K562 (cell line): ENCODE measurements around the gene PRKCB. TPM values are rescaled to one million over a fixed set of nuclear protein-coding genes. Genes with fewer than 3 reads are reported as not detected.

ENCODE experiments used
- ATAC-seq: fragments of 200-7000 bp; cut with Tn5 transposase; 3 replicates; pipeline ENCODE4 v1.9.1; 2020; ENCODE audit warnings: moderate library complexity
- BruUV-seq: library from RNA; stranded (reverse); fragments of 400-500 nt; replicated peaks from 2 replicates; lab custom pipeline; 2021; lab: Mats Ljungman, UMichigan
- CTCF ChIA-PET: fragments of 300-600 bp; formaldehyde crosslinking; extraction: SDS; loops from one replicate; lab custom pipeline; 2021; ENCODE audit warnings: low intra/inter-chr PET ratio; lab: Yijun Ruan, JAX
- POLR2A ChIA-PET: fragments of 300-600, 350-650 bp; sonication (Branson Sonifier 250); formaldehyde crosslinking; extraction: SDS; loops from one replicate; lab custom pipeline; 2021; ENCODE audit warnings: antibody characterized with exemption, inconsistent platforms; lab: Yijun Ruan, JAX
- DNase-seq, 4 experiments: peaks; one replicate each; pipeline versions ENCODE4 v3.0.0 to v3.0.0-alpha.2; 2011 to 2018; ENCODE audit warnings: low spot score in 3 of 4, mixed read lengths in 3 of 4; ENCODE audit errors: extremely low read depth in 1 of 4
- FAIRE-seq: peaks from 2 replicates; lab custom pipeline; 2011; peaks lifted over from hg19 to GRCh38; lab: Jason Lieb, UNC
- H2AFZ ChIP-seq: 2 replicates; pipeline ENCODE4 v1.6.0; 2011; ENCODE audit warnings: low read depth, low read length, control low read depth, inconsistent platforms
- H3K27ac ChIP-seq: fragments of 200-600 bp; 3 replicates; pipeline ENCODE4 v1.8.0; 2011; ENCODE audit warnings: low read depth, mild to moderate bottlenecking, control low read depth, inconsistent platforms, low read length, moderate library complexity, mixed read lengths; ENCODE audit errors: extremely low read depth
- H3K27me3 ChIP-seq, 2 experiments: fragments of 300-600 bp in 1 of 2; 2 replicates in 1 of 2; 3 replicates in 1 of 2; pipeline versions ENCODE4 v1.6.0 to v1.8.0; 2011; ENCODE audit warnings: inconsistent platforms in 2 of 2, low read length in 2 of 2, mild to moderate bottlenecking in 1 of 2, mixed read lengths in 1 of 2, moderate library complexity in 1 of 2; ENCODE audit not compliant: control insufficient read depth in 2 of 2, insufficient read depth in 2 of 2
- H3K36me3 ChIP-seq: fragments of 300-600 bp; 3 replicates; pipeline ENCODE4 v1.8.0; 2011; ENCODE audit warnings: mild to moderate bottlenecking, low read length, inconsistent platforms; ENCODE audit not compliant: control insufficient read depth, insufficient read depth
- H3K4me1 ChIP-seq, 2 experiments: fragments of 200-600 bp in 1 of 2; replicated peaks in 1 of 2; 2 replicates in 1 of 2; 3 replicates in 1 of 2; pipeline versions ENCODE4 v1.5.1 to v1.8.0; 2011; ENCODE audit warnings: inconsistent platforms in 2 of 2, low read length in 2 of 2, mild to moderate bottlenecking in 1 of 2, mixed read lengths in 1 of 2, moderate library complexity in 1 of 2; ENCODE audit not compliant: control insufficient read depth in 2 of 2, insufficient read depth in 2 of 2
- H3K4me2 ChIP-seq: 2 replicates; pipeline ENCODE4 v1.6.1; 2011; ENCODE audit warnings: low read length, control low read depth, inconsistent platforms, mixed read lengths; ENCODE audit not compliant: insufficient read depth
- H3K4me3 ChIP-seq: fragments of 200-600 bp; sonication (generic), shearing (Covaris generic); 2 replicates; pipeline ENCODE4 v1.5.1; 2016; ENCODE audit warnings: control low read depth, inconsistent platforms
- H3K79me2 ChIP-seq: fragments of 200-600 bp; 3 replicates; pipeline ENCODE4 v1.8.0; 2011; ENCODE audit warnings: low read length, inconsistent platforms; ENCODE audit not compliant: control insufficient read depth, insufficient read depth
- H3K9ac ChIP-seq, 2 experiments: 2 replicates each; pipeline versions ENCODE4 v1.6.0 to v1.6.1; 2011; ENCODE audit warnings: low read depth in 2 of 2, low read length in 2 of 2, control low read depth in 1 of 2, inconsistent platforms in 1 of 2, mild to moderate bottlenecking in 1 of 2, mixed read lengths in 1 of 2; ENCODE audit not compliant: insufficient read depth in 1 of 2
- H3K9me1 ChIP-seq: one replicate; pipeline ENCODE4 v1.6.0; 2011; ENCODE audit warnings: inconsistent platforms, mild to moderate bottlenecking, low read length, moderate library complexity; ENCODE audit not compliant: control insufficient read depth, insufficient read depth
- H3K9me3 ChIP-seq: replicated peaks from 2 replicates; pipeline ENCODE4 v1.5.1; 2011; ENCODE audit warnings: low read depth, low read length, inconsistent platforms; ENCODE audit not compliant: control insufficient read depth, insufficient read depth
- H4K20me1 ChIP-seq: replicated peaks from 2 replicates; pipeline ENCODE4 v1.6.1; 2011; ENCODE audit warnings: low read length, inconsistent platforms, mixed read lengths; ENCODE audit not compliant: control insufficient read depth, insufficient read depth
- DPF2 ChIP-seq: fragments of 450-650 bp; IDR thresholded peaks from 2 replicates; pipeline ENCODE4 v1.6.1; 2016
- EP300 ChIP-seq: IDR thresholded peaks from 2 replicates; pipeline ENCODE4 v1.6.1; 2012; ENCODE audit warnings: low read length, improper control_type of control experiment
- MAZ ChIP-seq, 2 experiments: fragments of 450-650 bp in 1 of 2; sonication (generic) in 1 of 2; formaldehyde crosslinking; IDR thresholded peaks in 1 of 2; conservative IDR thresholded peaks in 1 of 2; 2 replicates each; pipeline versions ENCODE4 v1.4.0 to v1.5.0; 2020; ENCODE audit warnings: mild to moderate bottlenecking in 1 of 2, missing genetic modification reagents in 1 of 2
- SMARCB1 ChIP-seq: IDR thresholded peaks from 2 replicates; pipeline ENCODE4 v1.6.1; 2011; ENCODE audit warnings: improper control_type of control experiment, low read depth; ENCODE audit not compliant: insufficient read length
- SPI1 ChIP-seq: IDR thresholded peaks from 2 replicates; pipeline ENCODE4 v1.6.1; 2011; ENCODE audit warnings: low read depth, low read length, control low read depth, borderline replicate concordance
- TAL1 ChIP-seq: fragments of 450-650 bp; IDR thresholded peaks from 2 replicates; pipeline ENCODE4 v1.6.1; 2016; ENCODE audit warnings: mild to moderate bottlenecking
- ZNF384 ChIP-seq: IDR thresholded peaks from 2 replicates; pipeline ENCODE4 v1.6.1; 2012; ENCODE audit warnings: low read depth, low read length, improper control_type of control experiment
- WGBS: fragments of 100-300 bp; shearing (Covaris generic); methylation state at CpG from one replicate; pipeline ENCODE4 v1.1.6; 2016; ENCODE audit warnings: low coverage, mixed read lengths; ENCODE audit not compliant: insufficient coverage; ENCODE audit errors: missing lambda C conversion rate; 5-methylcytosine and 5-hydroxymethylcytosine counted together
- in situ Hi-C: fragments of 300-500 bp; cut with MboI; formaldehyde crosslinking; loops from 4 replicates; pipeline ENCODE4 v1.15.0; 2018; ENCODE audit warnings: inconsistent platforms, mixed read lengths
- intact Hi-C: fragments of 100-400 bp; cut with micrococcal nuclease; formaldehyde crosslinking; loops from 2 replicates; pipeline ENCODE4 v1.14.2; 2022
- polyA plus RNA-seq, 8 experiments: library from polyadenylated mRNA; depleted of rRNA in 4 of 8; stranded (reverse) in 5 of 8; unstranded in 3 of 8; fragments of >200 nt; fragmentation: Nextera tagmentation in 2 of 8; fragmentation: Illumina TruSeq in 1 of 8; extraction: Ambion mirVana in 2 of 8; extraction: Trizol in 1 of 8; gene quantifications; 2 replicates each; pipeline versions ENCODE4 v1.2.1 to v1.2.3, GENCODE V29; 2011 to 2014; ENCODE audit warnings: inconsistent platforms in 1 of 8, missing spikeins in 1 of 8
- total RNA-seq, 7 experiments: library from RNA; depleted of rRNA in 6 of 7; stranded (reverse); fragments of >200 nt in 6 of 7; fragmentation: Illumina TruSeq in 2 of 7; extraction: Trizol in 2 of 7; gene quantifications; 2 replicates each; pipeline versions ENCODE4 v1.2.1 to v1.2.3, GENCODE V29; 2011 to 2021; ENCODE audit warnings: low replicate concordance in 1 of 7
- TF ChIP-seq, protein P1 (sequence below): sonication (generic); formaldehyde crosslinking; IDR thresholded peaks from 2 replicates; pipeline ENCODE4 v1.8.0; 2023; ENCODE audit warnings: mild to moderate bottlenecking, missing genetic modification reagents

Gene PRKCB
- total and polyA plus RNA-seq, 9 of the 15 experiments (the other 6 are each of a cell fraction or from before 2014, with no cell fraction given), result 49.9 to 276 (median 148) TPM

- TF ChIP-seq, protein P1, sequence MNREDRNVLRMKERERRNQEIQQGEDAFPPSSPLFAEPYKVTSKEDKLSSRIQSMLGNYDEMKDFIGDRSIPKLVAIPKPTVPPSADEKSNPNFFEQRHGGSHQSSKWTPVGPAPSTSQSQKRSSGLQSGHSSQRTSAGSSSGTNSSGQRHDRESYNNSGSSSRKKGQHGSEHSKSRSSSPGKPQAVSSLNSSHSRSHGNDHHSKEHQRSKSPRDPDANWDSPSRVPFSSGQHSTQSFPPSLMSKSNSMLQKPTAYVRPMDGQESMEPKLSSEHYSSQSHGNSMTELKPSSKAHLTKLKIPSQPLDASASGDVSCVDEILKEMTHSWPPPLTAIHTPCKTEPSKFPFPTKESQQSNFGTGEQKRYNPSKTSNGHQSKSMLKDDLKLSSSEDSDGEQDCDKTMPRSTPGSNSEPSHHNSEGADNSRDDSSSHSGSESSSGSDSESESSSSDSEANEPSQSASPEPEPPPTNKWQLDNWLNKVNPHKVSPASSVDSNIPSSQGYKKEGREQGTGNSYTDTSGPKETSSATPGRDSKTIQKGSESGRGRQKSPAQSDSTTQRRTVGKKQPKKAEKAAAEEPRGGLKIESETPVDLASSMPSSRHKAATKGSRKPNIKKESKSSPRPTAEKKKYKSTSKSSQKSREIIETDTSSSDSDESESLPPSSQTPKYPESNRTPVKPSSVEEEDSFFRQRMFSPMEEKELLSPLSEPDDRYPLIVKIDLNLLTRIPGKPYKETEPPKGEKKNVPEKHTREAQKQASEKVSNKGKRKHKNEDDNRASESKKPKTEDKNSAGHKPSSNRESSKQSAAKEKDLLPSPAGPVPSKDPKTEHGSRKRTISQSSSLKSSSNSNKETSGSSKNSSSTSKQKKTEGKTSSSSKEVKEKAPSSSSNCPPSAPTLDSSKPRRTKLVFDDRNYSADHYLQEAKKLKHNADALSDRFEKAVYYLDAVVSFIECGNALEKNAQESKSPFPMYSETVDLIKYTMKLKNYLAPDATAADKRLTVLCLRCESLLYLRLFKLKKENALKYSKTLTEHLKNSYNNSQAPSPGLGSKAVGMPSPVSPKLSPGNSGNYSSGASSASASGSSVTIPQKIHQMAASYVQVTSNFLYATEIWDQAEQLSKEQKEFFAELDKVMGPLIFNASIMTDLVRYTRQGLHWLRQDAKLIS (CRISPR knock-in tag), result no peak
- TF ChIP-seq SPI1, result no peak
Measured at GRCh38 chr16:24217461-24217860, 381.7 kb downstream of the PRKCB start (continued).

GRCh38 chr16:24218299-24218698 is 382.5 kb downstream of the PRKCB start:
- ChIA-PET POLR2A (interaction anchor here (1.0 to 1.4 kb wide), 2 partner anchors 8 to 14 kb away, joined by 3 read pairs; no protein-coding TSS in a partner anchor), CTCF (no interaction called here)
- Histone ChIP-seq H3K27ac (no peak overlapping the region), H3K36me3 (peaks cover 60% of the 10 kb centered on the region), H2AFZ (no peak overlapping the region), H3K79me2 (no peaks in the 10 kb centered on the region), H3K4me1 (peaks cover 6 to 33% of the 10 kb centered on the region in 2 experiments; a peak in 3 of 5 replicates), H3K4me3 (no peak overlapping the region), H3K9me1 (peaks cover 4% of the 10 kb centered on the region), H3K9me3 (no peaks in the 10 kb centered on the region), H3K9ac (no peak overlapping the region), H3K4me2 (no peak overlapping the region), H3K27me3 (no peaks in the 10 kb centered on the region), H4K20me1 (no peaks in the 10 kb centered on the region)
- intact Hi-C loops (no loop called here), in situ Hi-C loops (no loop called here)
- DNase-seq, result no peak
- FAIRE-seq, result no peak
- no TSS peak for BruUV-seq
- no peak; the same call in 2 of the 3 replicates for ATAC-seq
- 83% methylated on average over 4 of the region's 4 CpGs for WGBS
- no peak for TF ChIP-seq EP300
- TF ChIP-seq ZNF384, result no peak
- no peak for TF ChIP-seq TAL1
- no peak for TF ChIP-seq MAZ (CRISPR knock-in tag; conservative IDR thresholded peaks at IDR 0.05 in 1 of 2, IDR thresholded peaks at IDR 0.05 in 1 of 2)
- TF ChIP-seq DPF2, result no peak
- no peak for TF ChIP-seq SMARCB1
